Measurements from ENCODE around the gene KLK8. TPM values are rescaled to one million over a fixed set of nuclear protein-coding genes. Genes with fewer than 3 reads are reported as not detected.

The KLK8 gene
- total and polyA plus RNA-seq, 10 donors: 0.56 TPM; not detected in 9

DNA sequence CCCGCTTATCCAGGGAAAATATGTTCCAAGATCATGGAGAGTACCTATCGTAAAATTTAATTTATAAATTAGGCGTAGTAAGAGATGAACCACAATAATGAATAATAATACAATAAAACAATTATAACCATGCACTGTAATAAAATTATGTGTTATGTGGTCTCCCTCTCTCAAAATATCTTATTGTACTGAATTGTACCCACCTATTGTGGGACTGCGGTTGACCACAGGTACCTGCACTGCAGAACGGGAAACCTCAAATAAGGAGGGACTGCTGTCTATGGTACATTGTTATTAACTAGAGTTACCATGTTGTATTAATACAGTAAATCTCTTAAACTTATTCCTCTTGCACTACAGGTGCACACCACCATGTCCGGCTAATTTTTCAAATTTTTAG lies 38.7 kb upstream of the KLK8 start:
- TF ChIP-seq POLR2AphosphoS5 (IDR thresholded peaks at IDR 0.05): no peak
- TF ChIP-seq POLR2A (IDR thresholded peaks at IDR 0.05): no peak
- no peak overlapping the region for H3K4me3 ChIP-seq
- H3K36me3 ChIP-seq: no peaks in the 10 kb centered on the region
- H3K27ac ChIP-seq: no peak overlapping the region
- H3K4me1 ChIP-seq: no peaks in the 10 kb centered on the region
- intact Hi-C loops (cut with DNase I; ENCODE audit: low total_unique reads): no loop called here
- 91 to 94% (median 93%) methylated on average over 6 of the region's 6 CpGs for WGBS, 5 donors
- H3K9me3 ChIP-seq: peaks cover 0 to 3% (median 0%) of the 10 kb centered on the region in 8 donors
- H3K27me3 ChIP-seq (replicated peaks in 1 of 7): peaks cover 0 to 7% (median 0%) of the 10 kb centered on the region in 7 donors
- no peak for DNase-seq

- 43 to 55% (median 51%) methylated on average over 9 of the region's 9 CpGs for WGBS, 5 donors
- no peaks in the 10 kb centered on the region for H3K4me1 ChIP-seq
- intact Hi-C loops (cut with DNase I; ENCODE audit: low total_unique reads): no loop called here
These were observed 35.1 kb upstream of the KLK8 start for GRCh38 chr19:51036519-51036918.

DNA sequence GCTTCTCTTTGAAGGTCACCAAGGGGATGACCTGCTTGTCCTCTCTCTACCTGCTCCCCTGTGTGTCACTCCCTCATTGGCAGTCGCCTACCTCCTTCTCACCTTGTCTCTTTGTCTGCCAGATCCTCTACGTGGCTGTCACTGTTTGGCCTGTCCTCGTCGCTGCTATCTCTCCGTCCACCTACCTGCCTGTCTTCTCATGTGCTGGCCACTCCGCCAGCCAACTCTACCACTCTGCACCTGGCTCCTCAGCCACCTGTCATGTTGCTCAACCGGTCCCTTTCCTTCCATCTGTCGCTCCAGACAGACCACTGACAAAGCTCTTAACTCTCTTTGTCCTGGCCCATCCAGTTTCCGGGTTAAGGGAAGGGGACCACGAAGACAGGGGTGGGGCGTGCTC lies 33.3 kb upstream of the KLK8 start, which contains the start of gene KLK12:
TSS of gene KLK12 (minus strand) at position 299 of the 400 bp plus-strand sequence. CDS start 381 bp downstream, outside the sequence.
- no peaks in the 10 kb centered on the region for H3K4me1 ChIP-seq
- no peak within 1 kb of the TSS for H3K4me3 ChIP-seq
- H3K27me3 ChIP-seq (replicated peaks in 1 of 7): peaks cover 0 to 53% (median 0%) of the 10 kb centered on the region in 7 donors
- H3K36me3 ChIP-seq: no peaks in the 10 kb centered on the region
- DNase-seq: no peak
- H3K9me3 ChIP-seq: no peaks in the 10 kb centered on the region
- intact Hi-C loops (cut with DNase I; ENCODE audit: low total_unique reads): no loop called here
- no peak for TF ChIP-seq POLR2AphosphoS5 (IDR thresholded peaks at IDR 0.05)
- TF ChIP-seq POLR2A (IDR thresholded peaks at IDR 0.05): no peak
- no peak for TF ChIP-seq CTCF (IDR thresholded peaks at IDR 0.05 in 8 of 11, conservative IDR thresholded peaks at IDR 0.05 in 3 of 11)
- no peak within 1 kb of the TSS for H3K27ac ChIP-seq
- 48 to 64% (median 56%) methylated on average over 11 of the region's 11 CpGs for WGBS, 5 donors

More at GRCh38 chr19:51036519-51036918, 35.1 kb upstream of the KLK8 start:
- TF ChIP-seq POLR2A (IDR thresholded peaks at IDR 0.05) (no peak), CTCF (IDR thresholded peaks at IDR 0.05 in 8 of 11, conservative IDR thresholded peaks at IDR 0.05 in 3 of 11) (no peak), POLR2AphosphoS5 (IDR thresholded peaks at IDR 0.05) (no peak)
- peaks cover 0 to 42% (median 0%) of the 10 kb centered on the region in 7 donors for H3K27me3 ChIP-seq (replicated peaks in 1 of 7)
- no peaks in the 10 kb centered on the region for H3K9me3 ChIP-seq
- H3K36me3 ChIP-seq: no peaks in the 10 kb centered on the region
- DNase-seq: no peak
- H3K4me3 ChIP-seq: no peak overlapping the region
- H3K27ac ChIP-seq: no peak overlapping the region

DNA sequence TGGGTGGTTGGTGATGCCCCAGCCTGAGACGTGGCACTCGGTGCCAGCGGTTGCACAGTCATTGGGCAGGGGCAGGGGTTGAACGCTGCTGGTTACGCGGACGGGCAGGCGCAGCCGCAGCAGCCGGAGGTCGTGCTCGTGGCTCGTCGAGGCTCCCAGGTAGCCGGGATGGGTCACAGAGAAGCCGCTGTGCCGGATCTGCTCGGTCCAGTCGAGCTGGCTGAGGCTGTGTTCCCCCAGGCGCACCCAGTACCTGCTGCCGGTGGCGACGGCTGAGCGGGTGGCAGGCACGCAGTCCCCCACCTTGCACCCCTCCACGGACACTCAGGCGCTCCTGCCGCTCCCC lies 30.4 kb upstream of the KLK8 start:
- Histone ChIP-seq H3K27me3 (replicated peaks in 1 of 7) (peaks cover 0 to 80% (median 3%) of the 10 kb centered on the region in 7 donors), H3K4me1 (no peaks in the 10 kb centered on the region), H3K9me3 (no peaks in the 10 kb centered on the region), H3K36me3 (no peaks in the 10 kb centered on the region), H3K4me3 (no peak overlapping the region), H3K27ac (no peak overlapping the region)
- no peak for DNase-seq
- TF ChIP-seq CTCF (IDR thresholded peaks at IDR 0.05 in 8 of 11, conservative IDR thresholded peaks at IDR 0.05 in 3 of 11) (no peak), POLR2AphosphoS5 (IDR thresholded peaks at IDR 0.05) (no peak), POLR2A (IDR thresholded peaks at IDR 0.05) (no peak)
- 86 to 94% (median 90%) methylated on average over 23 to 28 of the region's 28 CpGs for WGBS, 5 donors
- intact Hi-C loops (cut with DNase I; ENCODE audit: low total_unique reads): no loop called here

All from spleen (tissue), 11 donors.